ENCODE measurements around the gene ABLIM1.

The ABLIM1 gene

GRCh38 chr10:114391599-114391998 is 266.5 kb downstream of the ABLIM1 start:
- TF ChIP-seq CTCF (IDR thresholded peaks at IDR 0.05), result no peak

- no peak for TF ChIP-seq CTCF (IDR thresholded peaks at IDR 0.05)
Observed at GRCh38 chr10:114389426-114389825, 268.6 kb downstream of the ABLIM1 start.

GRCh38 chr10:114388275-114388674 is 269.8 kb downstream of the ABLIM1 start:
- TF ChIP-seq CTCF (IDR thresholded peaks at IDR 0.05), result no peak

GRCh38 chr10:114387784-114388183 is 270.3 kb downstream of the ABLIM1 start:
- TF ChIP-seq CTCF (IDR thresholded peaks at IDR 0.05), result no peak

- no peak for TF ChIP-seq CTCF (IDR thresholded peaks at IDR 0.05)
Observed at GRCh38 chr10:114386452-114386851, 271.6 kb downstream of the ABLIM1 start.

- TF ChIP-seq CTCF (IDR thresholded peaks at IDR 0.05), result no peak
Observed at GRCh38 chr10:114385557-114385956, 272.5 kb downstream of the ABLIM1 start.

GRCh38 chr10:114384601-114385000 is 273.5 kb downstream of the ABLIM1 start:
- TF ChIP-seq CTCF (IDR thresholded peaks at IDR 0.05), result no peak

- no peak for TF ChIP-seq CTCF (IDR thresholded peaks at IDR 0.05)
Observed at GRCh38 chr10:114384181-114384580, 273.9 kb downstream of the ABLIM1 start.

Data from LNCAP (cell line).